Liver (tissue), 3 donors: ENCODE results near the gene GRIN2A.

Source experiments
- CTCF ChIP-seq: fragments of 150-350 bp; IDR thresholded peaks from 2 replicates; pipeline ENCODE4 v1.5.1; 2017; ENCODE audit warnings: improper control_type of control experiment, low read depth, low read length; ENCODE audit not compliant: missing input control
- EGR1 ChIP-seq, 2 donors: IDR thresholded peaks; 2 replicates each; pipeline ENCODE4 v1.6.1; 2016 to 2018; ENCODE audit warnings: antibody characterized with exemption in 2 of 2, low read depth in 2 of 2
- FOXA1 ChIP-seq: IDR thresholded peaks from 2 replicates; pipeline ENCODE4 v1.6.1; 2016; ENCODE audit warnings: antibody characterized with exemption
- GABPA ChIP-seq, 2 donors: IDR thresholded peaks in 1 of 2; conservative IDR thresholded peaks in 1 of 2; 2 replicates each; pipeline ENCODE4 v1.6.1; 2016; ENCODE audit warnings: antibody characterized with exemption in 2 of 2, mild to moderate bottlenecking in 1 of 2, moderate library complexity in 1 of 2
- HNF4G ChIP-seq: IDR thresholded peaks from 2 replicates; pipeline ENCODE4 v1.6.1; 2016; ENCODE audit warnings: antibody characterized with exemption
- NR2F2 ChIP-seq: IDR thresholded peaks from 2 replicates; pipeline ENCODE4 v1.6.1; 2016; ENCODE audit warnings: antibody characterized with exemption
- RAD21 ChIP-seq, 2 donors: IDR thresholded peaks; 2 replicates each; pipeline ENCODE4 v1.6.1; 2016; ENCODE audit warnings: antibody characterized with exemption in 2 of 2, mild to moderate bottlenecking in 2 of 2
- REST ChIP-seq: IDR thresholded peaks from 2 replicates; pipeline ENCODE4 v1.6.1; 2016; ENCODE audit warnings: antibody characterized with exemption, mild to moderate bottlenecking
- RXRA ChIP-seq, 2 donors: IDR thresholded peaks; 2 replicates each; pipeline ENCODE4 v1.6.1; 2017 to 2018; ENCODE audit warnings: antibody characterized with exemption in 2 of 2, mild to moderate bottlenecking in 1 of 2
- TAF1 ChIP-seq: conservative IDR thresholded peaks from 2 replicates; pipeline ENCODE4 v1.6.1; 2016; ENCODE audit warnings: antibody characterized with exemption, mild to moderate bottlenecking
- YY1 ChIP-seq: IDR thresholded peaks from 2 replicates; pipeline ENCODE4 v1.6.1; 2016; ENCODE audit warnings: antibody characterized with exemption, mild to moderate bottlenecking
- ZBTB33 ChIP-seq: IDR thresholded peaks from 2 replicates; pipeline ENCODE4 v1.6.1; 2016; ENCODE audit warnings: antibody characterized with exemption
- TF ChIP-seq, protein P1 (sequence below): IDR thresholded peaks from 2 replicates; pipeline ENCODE4 v1.6.1; 2016; ENCODE audit warnings: antibody characterized with exemption
- donor health status: healthy.
- donor health status: healthy.

DNA sequence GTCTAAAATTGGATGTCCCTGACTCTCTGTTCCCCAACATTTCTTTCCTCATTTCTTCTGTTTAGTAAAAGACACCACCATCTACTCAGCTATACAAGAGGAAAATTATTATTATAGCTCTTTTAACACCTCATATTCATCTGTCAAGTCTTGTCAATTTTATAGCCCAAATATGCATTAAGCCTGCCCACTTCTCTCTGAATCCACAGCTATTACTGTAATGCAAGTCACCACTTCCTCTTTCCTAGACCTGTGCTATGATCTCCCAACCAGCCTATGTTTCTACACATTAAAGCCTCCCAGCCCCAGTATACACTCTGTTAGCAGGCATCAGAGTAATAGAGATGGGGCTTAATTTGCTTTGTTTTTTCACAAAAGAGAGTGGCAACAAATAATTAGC lies 252.9 kb downstream of the GRIN2A start:
- TF ChIP-seq CTCF: no peak
- no peak for TF ChIP-seq YY1
- no peak for TF ChIP-seq FOXA1
- no peak for TF ChIP-seq NR2F2
- TF ChIP-seq, protein P1, sequence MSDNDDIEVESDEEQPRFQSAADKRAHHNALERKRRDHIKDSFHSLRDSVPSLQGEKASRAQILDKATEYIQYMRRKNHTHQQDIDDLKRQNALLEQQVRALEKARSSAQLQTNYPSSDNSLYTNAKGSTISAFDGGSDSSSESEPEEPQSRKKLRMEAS: no peak
- TF ChIP-seq RAD21 (IDR thresholded peaks at IDR 0.05): no peak
- no peak for TF ChIP-seq REST
- TF ChIP-seq GABPA (IDR thresholded peaks at IDR 0.05 in 1 of 2, conservative IDR thresholded peaks at IDR 0.05 in 1 of 2): no peak
- TF ChIP-seq TAF1: no peak
- TF ChIP-seq EGR1 (IDR thresholded peaks at IDR 0.05; ENCODE audit: low read depth in 2 of 2): no peak
- TF ChIP-seq HNF4G: no peak
- no peak for TF ChIP-seq RXRA (IDR thresholded peaks at IDR 0.05)
- TF ChIP-seq ZBTB33: no peak
